Measurements from ENCODE around the gene TSHZ2.
"Not testable (repeated sequence)": the region's sequence is repeated elsewhere in the genome, so short reads cannot be mapped to it uniquely, and the experiment has no call there.

TSHZ2 gene

DNA sequence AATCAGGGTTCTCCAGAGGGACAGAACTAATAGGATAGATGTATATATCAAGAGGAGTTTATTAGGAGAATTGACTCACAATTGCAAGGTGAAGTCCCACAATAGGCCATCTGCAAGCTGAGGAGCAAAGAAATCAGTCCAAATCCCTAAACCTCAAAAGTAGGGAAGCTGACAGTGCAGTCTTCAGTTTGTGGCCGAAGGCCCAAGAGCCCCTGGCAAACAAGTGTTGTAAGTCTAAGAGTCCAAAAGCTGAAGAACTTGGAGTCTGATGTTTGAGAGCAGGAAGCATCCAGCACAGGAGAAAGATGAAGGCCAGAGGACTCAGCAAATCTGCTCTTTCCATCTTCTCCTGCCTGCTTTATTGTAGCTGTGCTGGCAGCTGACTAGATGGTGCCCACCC lies 117.7 kb downstream of the TSHZ2 start:
- not testable (repeated sequence) for DNase-seq

DNA sequence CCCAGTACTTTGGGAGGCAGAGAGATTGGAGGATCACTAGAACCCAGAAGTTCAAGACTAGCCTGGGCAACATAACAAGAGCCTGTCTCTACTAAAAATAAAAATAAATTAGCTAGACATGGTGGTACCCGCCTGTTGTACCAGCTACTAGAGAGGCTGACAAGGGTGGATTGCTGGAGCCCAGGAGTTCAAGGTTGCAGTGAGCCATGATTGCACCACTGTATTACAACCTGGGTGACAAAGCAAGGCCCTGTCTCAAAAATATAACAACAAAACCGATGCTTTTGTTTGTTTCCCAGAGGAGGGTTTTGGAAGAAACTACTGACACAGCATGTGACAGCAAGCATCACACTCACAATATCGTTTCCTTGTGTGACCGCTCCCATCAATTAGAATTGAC lies 119.6 kb downstream of the TSHZ2 start:
- no peak for DNase-seq

DNA sequence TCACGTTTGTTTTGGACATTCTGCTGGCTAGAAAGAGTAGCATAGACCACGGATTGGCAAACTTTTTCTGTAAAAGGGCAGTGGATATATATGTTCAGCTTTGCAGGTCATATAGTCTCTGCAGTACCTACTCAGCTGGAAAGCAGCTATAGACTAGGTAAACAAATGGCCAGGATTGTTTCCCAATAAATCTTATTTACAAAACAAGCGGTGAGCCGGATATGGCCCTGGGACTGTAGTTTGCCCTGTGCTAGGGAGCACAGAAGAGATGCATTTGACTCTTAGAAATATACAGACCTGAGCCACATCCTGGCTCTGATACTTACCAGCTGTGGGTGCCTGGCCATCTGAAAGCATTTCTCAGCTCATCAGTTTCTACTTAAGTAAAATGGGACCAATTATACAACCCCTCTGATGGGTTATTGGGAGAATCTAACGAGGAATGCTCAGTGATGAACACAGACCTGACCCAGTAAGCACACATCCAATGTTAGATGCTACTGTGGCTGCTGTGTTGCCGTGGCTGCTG lies 120.7 kb downstream of the TSHZ2 start:
- no peak for DNase-seq

DNA sequence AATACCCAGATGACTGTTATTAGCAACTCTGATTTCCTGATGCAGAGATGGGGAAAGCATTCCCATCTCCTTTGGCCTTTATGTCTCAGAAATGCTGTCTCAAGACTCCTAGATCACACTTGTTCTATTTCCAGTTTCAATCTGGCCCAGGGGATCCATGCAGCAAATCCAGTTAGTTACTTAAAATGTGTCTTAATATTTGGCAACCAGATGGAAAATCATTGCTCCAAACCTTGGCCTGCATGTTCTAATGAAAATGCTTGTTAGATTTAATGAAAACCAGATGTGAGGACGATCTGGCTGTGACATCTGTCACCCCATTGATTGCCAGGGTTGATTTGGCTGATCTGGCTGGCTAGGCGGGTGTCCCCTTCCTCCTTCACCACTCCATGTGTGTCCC lies 125.2 kb downstream of the TSHZ2 start:
- DNase-seq, result no peak

DNA sequence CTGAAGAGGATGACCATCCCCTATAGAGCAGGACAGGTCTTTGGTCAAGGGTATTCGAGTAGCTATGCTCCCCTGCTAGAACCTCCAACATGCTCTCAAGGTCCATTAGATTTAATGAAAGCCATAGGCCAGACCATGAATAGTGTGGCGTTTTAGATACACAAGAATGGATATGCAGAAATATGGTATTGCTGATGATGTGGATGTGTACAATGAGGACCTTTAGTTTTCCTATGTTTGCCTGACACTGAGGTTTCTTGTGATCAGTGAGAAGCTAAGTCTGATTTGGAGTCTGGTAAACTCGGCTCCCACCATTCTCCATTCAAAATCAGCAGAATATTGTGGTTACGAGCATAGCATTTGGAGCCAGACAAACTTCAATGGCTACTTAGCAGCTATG lies 125.6 kb downstream of the TSHZ2 start:
- no peak for DNase-seq

DNA sequence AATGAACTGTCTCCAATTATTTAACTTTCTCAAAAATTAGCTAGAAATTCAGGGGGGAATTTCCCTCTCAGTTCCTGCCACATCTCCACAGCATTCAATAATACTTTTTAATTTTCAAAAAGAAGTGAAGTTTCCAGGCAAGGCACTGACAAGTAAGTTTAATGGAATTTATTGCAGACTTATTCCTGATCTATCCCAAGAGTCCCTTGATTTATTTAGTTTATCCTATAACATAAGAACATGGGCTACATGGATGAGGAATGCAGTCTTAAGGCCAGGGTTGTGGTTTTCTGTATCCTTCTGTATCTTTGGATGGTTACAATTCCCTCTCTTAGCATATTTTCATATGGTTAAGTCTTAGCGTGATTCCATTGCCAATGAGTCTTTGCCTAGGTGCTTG lies 126.5 kb downstream of the TSHZ2 start:
- no peak for DNase-seq

DNA sequence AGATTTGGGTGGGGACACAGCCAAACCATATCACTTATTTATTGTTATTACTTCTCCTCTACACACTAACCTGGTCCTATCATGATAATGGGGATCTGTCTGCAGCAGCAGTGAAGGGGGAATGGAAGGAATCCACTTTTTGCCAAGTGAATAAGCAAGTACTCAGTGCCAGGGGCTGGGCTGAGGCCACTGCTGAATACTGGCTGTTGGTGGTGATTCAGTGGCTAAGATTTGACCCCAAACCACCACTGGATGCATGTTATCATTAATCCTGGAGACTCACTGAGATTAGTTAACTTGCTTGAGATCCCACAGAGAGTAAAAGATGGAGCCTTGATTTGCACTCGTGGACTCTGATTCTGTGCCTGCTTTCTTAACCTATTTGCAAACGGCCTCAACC lies 127.7 kb downstream of the TSHZ2 start:
- no peak for DNase-seq

DNA sequence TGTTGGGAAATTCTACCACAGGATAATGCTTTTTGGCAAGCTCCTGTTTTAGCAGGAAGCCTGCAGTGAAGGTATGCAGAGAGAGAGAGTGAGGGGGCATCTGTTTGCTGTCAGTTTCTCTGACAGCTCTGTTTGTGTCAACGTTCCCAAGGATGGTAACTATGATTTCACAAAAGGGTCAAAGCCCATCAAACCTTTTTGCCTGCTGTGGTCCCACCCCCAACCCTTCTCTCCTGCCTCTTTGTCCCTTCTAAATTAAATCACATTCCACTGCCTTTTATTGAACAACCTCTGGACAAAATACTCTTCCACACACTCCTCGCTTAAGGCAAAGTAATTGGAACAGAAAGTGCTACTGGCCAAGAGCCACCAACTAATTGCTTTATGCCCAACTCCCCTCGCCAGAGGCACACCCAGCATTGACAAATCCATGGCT lies 128.3 kb downstream of the TSHZ2 start:
- no peak for DNase-seq

DNA sequence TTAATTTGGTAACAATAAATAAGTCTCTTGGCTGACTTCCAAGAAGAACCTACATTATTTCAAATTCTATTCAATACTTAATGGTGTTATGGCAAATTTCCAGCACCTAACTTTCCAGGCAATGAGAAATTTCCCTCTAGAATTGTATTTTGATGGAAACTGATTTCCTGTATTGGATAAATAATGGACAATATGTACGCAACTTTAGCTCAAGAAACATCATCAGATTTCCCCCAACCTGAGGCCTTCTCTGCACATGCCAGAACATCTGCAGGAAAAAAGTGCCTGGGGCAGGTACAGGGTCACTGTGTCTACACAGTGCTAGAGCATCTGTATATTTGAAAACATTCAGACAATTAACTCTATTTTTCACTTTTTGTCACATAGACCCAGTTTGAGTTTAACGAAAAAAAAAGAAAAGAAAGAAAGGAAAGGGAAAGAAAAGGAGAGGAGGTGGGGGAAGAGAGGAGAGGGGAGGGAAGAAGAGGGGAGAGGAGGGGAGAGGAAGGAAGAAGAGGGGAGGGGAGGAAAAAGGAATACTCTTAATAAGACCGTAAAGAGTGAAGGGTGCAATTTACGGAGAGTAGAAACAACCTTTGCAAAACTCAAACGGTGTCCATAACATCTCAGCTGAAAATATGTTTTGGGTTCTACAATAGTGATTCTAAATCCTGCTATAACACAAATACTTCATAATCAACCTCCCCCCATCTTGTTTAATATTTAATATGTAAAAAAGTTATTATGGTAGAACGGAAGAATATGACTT lies 130.0 kb downstream of the TSHZ2 start:
- no peak for DNase-seq

DNA sequence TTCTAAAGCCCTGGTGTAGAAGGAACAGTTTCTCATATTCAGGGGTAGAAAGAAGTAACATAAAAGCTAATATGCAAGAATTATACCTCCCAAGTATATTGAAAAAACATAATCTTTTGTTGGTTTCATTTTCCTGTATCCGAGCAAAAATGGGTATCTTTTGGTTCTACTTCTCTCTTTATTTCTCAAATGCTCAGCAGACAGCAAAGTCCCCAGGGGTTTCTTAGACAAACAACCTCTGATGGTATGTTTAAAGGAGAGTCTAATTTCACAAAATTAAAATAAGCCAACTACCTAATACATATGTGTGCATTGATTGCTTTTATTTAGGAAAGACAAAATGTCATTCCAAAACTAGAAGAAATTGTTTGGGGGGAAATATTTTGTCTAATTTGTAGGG lies 131.0 kb downstream of the TSHZ2 start:
- no peak for DNase-seq

DNA sequence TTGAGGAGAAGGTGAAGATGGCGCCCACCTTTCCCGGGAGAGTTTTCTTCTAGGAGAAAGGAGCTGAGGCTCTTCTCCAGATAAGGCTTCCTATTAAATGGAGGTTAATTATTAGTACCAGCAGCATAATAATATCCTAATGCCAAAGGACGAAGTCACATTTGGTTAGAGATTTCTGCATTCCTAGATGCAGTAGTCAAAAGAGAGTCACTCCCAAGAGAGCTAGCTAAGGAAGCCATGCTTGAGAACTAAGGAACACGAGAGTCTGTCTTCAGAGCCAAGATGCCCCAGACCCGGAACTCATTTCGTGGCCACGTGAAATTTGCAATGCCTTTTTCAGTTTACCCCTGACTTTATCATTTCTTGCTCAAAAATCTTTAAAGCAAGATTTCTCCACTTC lies 132.7 kb downstream of the TSHZ2 start:
- no peak for DNase-seq

DNA sequence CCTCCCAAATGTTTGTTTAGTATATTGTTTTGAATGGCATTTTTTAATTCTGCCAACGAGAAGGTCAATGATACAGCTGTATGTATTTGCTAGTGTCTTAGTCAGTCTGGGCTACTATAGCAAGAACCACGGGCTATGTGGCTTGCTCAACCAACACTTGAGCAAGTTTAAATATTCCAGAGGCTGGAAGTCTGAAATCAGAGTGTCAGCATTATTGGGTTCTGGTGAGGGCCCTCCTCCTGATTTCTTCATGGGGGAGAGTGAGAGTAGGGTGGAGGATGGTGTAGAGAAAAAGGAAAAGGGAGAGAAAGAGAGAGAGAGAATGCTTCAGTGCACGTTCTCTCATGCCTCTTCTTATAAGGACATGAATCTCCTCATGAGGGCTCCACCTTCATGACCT lies 144.6 kb downstream of the TSHZ2 start:
- no peak for DNase-seq

DNA sequence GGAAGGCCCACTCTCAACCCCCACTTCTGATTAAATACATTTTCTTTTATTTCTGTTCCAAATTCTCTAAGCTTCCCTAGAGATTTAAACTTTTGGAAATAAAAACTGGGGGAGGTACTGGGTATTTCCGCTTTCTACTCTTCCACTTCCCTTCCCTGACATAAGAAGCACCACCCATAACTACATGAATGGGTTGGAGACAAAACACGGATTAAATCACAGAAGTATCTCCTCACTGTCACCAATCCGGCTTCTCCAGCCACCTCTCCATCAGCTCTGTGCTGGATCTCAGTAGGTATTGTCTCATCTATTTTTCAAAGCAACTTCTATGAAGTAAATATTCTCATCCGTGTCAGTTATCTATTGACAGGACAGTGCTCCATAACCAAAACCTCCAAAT lies 150.7 kb downstream of the TSHZ2 start:
- DNase-seq, result no peak

DNA sequence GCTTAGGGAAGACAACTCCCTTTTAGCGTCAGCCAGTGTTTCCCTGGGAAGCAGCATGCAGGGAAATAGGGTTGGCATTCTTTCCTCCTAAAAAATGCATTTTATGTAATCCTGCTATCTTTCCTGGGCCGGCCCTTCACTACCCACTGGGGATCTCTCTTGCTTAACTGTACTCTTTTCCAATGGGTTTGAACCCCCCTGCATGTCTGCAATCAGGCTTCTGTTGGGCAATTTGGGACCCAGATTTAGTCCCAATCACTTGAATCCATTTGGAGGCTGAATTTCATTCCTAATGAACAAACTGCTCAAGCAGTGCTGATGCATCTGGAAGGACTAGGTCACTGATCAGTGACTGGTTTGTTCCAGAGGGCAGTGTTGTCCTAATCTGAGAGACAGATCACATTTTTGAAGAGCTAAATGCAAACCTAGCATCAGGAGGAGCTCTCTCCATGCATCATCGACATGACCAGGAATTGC lies 152.0 kb downstream of the TSHZ2 start:
- peak; percentile 3 for DNase-seq

DNA sequence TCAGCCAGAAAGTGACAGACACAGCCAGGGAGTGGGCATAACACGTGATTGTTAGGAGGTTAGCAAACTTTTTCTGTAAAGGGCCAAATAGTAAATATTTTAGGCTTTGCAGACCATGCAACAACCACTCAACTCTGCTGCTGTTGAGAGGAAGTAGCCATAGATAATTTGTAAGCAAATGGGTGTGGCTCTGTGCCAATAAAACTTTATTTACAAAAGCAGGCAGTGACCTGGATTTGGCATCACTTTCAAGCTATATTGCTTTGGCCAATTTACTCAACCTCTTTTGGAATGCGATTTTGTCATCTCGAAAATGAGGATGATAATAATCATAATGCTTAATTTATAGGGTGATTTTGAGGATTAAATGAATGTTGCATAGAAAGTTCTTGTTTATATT lies 152.6 kb downstream of the TSHZ2 start:
- DNase-seq, result no peak

DNA sequence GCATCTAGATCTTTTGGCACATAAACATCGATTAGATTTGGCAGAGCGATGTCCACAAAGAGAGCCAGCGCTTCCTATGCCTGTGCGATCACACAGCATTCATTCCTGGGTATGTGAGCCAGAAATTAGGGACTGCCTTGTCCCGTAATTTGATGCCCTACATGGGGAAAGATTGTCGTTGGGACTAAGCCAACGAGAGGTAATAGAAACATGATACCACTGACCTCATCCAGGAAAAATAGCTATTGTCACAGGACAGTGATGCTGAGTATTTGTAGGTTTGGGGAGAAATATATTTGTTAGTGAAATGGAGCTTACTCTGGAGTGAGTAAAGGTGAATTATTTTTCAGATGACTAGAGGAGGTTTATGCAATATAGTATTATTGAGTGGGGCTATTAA lies 154.0 kb downstream of the TSHZ2 start:
- DNase-seq, result peak; percentile 65

DNA sequence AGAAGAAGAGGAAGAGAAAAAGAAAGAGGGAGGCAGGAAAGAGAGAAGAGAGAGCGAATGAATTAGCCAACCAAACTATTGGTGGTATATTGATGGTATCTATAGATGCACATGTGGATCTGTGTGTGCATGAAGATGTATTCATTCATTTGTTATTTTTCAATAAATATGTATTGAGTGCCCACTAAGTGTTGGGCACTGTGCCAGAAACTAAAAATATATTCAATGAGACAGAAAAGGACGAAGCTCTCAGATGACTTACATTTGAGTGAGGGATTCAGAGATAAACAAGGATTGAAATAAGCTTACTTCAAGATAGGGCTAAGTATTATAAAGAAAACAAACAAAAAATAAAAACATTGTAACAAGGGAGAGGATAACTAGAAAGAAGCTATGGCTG lies 154.9 kb downstream of the TSHZ2 start:
- no peak for DNase-seq

DNA sequence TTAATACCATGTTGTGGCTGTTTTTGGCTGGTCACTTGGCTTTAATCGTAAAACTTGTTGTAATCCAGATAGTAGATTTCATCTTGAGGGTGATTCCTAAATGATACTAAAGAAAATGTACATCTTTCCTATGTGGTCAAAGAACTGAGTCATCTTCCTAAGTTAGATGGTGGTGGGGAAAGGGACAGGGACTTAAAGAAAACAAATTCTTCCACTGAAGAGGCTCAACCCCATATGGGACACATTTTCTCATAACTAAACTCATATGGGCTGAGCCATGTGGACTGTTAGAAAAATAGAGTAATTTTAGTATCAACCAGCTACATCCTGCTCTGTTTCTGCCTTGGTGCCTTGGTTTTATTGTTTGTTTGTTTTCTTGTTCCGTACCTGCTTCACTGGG lies 155.8 kb downstream of the TSHZ2 start:
- no peak for DNase-seq

DNA sequence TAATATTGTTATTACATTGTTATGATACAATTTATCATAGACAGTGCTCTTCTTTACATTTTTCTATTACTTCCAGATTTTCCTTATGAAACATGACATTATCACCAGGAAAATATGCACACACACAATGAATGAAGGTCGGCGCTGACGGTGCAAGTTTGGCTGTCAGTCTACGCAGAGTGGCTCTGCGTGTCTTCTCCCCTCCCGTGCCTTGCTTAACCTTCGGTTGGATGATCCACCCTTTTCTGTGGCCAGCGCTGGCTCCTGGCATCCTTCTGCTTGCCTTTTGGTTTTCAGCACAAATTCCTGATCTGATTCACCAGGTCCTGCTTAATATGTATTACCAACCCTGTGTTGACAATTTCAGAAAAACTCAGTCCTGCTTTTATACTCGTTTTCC lies 157.4 kb downstream of the TSHZ2 start:
- no peak for DNase-seq

DNA sequence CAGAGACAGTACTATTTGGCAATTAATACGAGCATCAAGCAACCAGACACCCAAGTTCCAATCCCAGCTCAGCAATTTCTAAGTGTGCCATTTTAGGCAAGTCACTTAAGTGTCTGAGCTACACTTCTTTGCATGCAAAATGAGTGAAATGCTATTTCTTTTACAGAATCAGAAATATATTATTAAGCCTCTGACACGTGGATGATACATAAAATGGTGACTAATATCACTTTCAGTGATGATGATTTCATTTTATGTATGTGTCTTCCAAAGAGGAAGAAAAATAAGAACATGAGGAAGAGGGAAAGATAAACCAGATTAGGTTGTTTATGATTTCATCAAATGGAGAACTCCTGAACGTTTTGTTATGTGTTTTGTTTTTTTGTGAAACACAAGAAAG lies 158.6 kb downstream of the TSHZ2 start:
- DNase-seq, result no peak

DNA sequence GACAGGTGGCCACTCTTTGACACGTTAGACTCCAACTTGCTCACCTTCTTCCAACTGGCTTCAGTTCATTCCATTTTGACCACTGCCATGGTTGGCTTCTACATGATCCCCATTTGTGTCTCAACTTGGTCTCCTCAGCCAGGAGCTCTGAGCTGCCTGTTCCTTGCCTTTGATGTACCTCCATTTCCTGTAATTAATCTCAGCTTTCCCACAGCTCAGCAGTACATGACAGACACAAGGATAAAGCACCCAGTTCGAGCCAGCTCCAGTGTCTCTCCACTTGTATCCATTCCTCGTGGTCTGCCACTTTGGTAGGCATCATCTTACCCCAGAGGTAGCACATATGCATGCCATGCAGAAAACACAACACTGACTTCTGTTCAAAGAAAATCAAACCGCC lies 161.0 kb downstream of the TSHZ2 start:
- DNase-seq, result no peak

DNA sequence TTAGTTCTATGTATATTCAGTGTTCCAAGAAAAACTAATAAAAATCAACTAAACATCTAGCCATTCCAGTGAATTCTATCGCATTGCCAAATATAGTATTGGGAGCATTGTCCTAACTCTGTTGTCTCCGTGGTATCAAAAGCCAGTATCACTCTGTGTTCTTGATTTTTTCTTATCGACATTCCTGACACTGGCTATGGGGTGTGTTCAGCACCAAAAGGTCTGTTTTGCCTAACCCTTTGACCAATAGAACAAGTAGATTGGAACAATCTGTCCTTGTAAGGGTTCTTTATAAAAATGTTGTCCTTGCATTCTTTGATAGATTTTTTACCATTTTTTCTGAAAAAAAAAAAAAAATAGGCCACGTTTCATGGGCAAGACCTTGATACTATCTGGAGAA lies 161.5 kb downstream of the TSHZ2 start:
- no peak for DNase-seq

DNA sequence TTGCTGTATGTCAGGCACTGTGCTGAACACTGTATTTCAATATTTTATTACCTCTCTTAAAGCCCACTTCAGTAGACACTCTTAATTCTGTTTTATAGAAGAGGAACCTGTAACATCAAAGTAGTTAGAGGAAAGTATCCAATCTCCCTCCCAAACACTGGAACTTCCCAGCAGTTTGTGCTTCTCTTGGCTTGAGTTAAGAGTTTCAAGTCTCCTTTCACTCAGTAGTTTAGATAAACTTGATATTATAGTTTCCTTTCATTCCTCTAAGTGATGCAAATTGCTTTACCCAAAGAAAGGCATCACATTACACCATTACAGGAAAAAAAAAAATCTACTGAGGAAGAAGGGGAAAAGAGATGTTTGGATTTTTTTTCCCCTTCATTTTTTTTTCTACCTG lies 164.3 kb downstream of the TSHZ2 start:
- no peak for DNase-seq

DNA sequence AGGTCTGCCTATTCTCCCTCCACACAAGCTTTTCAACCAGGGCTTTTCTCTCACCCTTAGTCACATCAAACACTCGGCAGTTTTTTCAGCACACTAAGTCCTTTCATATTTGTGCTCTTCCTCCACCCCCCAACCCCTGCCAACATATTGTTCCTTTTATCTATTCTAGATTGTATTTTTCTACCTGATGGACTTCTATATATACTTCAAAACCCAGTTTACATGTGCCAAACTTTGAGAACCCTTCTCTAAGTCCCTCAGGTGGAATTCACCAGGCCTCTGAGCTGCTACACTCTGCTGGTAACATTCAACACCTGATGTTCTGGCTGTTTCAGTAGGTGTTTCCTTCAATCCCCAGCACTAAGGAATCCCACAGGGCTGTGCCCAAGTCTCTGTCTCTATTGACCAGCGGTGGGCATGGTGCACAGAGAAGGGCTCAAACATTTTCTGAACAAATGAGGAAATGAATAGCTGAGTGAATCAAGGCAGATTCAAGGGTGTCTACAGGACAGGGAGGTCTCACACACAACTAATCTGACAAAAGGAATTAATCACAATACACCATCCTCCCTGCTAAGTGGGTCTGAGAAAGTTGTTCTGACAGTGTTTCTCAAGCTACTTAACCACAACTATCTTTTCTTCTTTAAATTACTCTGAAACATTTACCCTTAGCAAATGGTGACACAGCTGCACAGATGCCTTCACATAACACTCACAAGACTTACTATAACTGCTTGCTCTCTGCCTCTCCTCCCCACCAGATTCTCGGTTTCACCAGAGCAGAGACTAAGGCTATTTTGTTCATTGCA lies 166.5 kb downstream of the TSHZ2 start:
- no peak for DNase-seq

All from DMS153 (cell line).